GM13977 (cell line): ENCODE measurements around the gene ARAP2.

Experiments used
- DNase-seq: peaks from one replicate; pipeline ENCODE4 v3.0.0; 2012; ENCODE audit warnings: low spot score
- CTCF ChIP-seq: IDR thresholded peaks from 2 replicates; pipeline ENCODE4 v1.5.1; 2012; ENCODE audit warnings: mild to moderate bottlenecking, control low read depth; ENCODE audit not compliant: insufficient read depth; ENCODE audit errors: extremely low read depth, missing control alignments
- in situ Hi-C: fragments of 300-500 bp; cut with MboI; formaldehyde crosslinking; loops from one replicate; pipeline ENCODE4 v1.12.0; 2022; ENCODE audit warnings: low sequenced_read_pairs, low pct_unique_long_range_greater_than_20kb, mixed read lengths, inconsistent platforms; ENCODE audit not compliant: unreplicated experiment

The ARAP2 gene

GRCh38 chr4:36277533-36277932, 33.2 kb upstream of the ARAP2 start:
- TF ChIP-seq CTCF, result peak; percentile 23
- in situ Hi-C loops, result no loop called here
- peak; percentile 34 for DNase-seq

- DNase-seq, result no peak
- in situ Hi-C loops, result no loop called here
- no peak for TF ChIP-seq CTCF
Measured at GRCh38 chr4:36274158-36274557, 29.8 kb upstream of the ARAP2 start.

GRCh38 chr4:36273276-36273675, 29.0 kb upstream of the ARAP2 start:
- in situ Hi-C loops, result no loop called here
- no peak for DNase-seq
- TF ChIP-seq CTCF, result no peak

- no peak for TF ChIP-seq CTCF
- in situ Hi-C loops, result no loop called here
- DNase-seq, result no peak
Measured at GRCh38 chr4:36269533-36270173, 25.3 kb upstream of the ARAP2 start.

- in situ Hi-C loops, result no loop called here
- no peak for TF ChIP-seq CTCF
- no peak for DNase-seq
Measured at GRCh38 chr4:36269101-36269500, 24.8 kb upstream of the ARAP2 start.

GRCh38 chr4:36267486-36268268, 23.4 kb upstream of the ARAP2 start:
- no peak for DNase-seq
- TF ChIP-seq CTCF, result no peak

More at GRCh38 chr4:36267486-36268268, 23.4 kb upstream of the ARAP2 start:
- in situ Hi-C loops, result no loop called here
